ENCODE measurements around the gene AAMP.

Gene AAMP

DNA sequence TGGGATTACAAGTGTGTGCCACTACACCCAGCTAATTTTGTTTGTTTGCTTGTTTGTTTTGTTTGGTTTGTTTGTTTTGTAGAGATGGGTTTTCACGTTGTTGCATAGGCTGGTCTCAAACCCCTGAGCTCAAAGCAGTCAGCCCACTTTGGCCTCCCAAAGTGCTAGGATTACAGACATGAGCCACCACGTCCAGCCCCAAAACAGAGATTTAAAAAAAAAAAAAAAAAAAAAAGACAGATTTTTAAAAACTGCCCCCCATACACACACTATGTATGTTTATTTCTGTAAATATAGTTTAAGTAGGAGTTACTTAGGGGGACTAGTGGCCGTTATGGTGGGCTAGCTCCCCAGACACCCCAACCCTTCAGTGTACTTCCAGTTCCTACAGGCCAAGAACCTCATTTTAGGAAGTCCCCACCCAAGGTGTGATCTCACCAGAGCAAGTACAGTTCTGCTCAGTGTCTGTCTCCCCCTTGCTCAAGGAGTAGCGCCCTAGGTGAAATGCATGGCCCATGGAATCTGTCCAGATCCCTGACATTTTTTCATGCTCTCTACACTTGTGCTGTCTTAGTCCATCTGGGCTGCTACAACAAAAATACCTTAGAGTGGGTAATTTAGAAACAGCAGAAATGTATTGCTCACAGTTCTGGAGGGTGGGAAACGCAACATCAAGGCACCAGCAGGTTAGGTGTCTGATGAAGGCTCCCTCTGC, 23.9 kb upstream of the AAMP start:
- DNase-seq: no peak

DNA sequence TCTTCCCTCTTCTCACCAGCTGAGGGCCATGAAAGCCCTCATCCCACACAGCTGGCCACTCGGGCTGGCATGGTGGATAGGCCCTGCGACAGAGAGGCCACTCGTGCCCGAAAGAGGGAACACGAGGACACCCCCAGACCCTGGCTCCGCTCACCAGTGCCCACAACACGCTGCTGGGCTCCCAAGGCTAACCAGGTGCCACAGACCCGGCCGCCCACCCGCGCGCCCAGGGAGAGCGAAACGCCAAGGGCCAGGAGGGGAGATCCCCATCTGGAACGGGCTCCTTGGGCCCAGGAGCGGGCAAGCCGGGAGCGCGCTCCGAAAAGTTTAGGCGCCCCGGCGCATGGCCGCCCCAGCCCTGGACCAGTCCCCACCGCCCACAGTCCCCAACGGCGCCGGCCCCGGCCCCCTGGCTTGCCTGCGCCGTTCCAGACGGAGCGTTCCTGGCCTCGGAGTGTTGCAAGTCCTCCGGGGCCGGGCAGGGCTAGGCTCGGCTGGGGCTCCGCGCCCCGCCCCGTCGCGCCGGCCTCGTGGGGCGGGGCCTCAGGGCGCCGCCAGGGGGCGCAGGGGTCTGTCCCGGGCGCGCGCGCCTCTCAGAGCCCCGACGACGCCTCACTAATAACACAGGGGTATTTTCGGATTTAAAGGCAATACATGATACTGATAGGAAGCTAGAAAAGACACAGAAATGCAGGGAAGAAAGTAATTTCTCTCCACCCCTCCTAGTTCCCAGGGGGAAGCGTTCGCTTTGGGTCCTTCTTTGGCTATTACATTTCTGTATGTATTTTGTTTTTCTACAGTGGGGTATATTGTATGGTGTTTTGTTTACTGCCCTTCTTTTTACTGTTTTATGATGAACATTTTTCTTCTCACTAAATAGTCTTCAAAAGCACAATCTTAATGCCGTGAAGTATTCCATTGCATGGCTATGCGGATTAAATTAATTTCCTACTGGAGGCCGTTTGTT, 22.4 kb upstream of the AAMP start, which contains the start of gene TMBIM1:
TMBIM1 (minus strand) TSS at position 456 of the 967 bp plus-strand sequence. CDS start 10,362 bp downstream, outside the sequence.
- DNase-seq: peak; percentile 81

DNA sequence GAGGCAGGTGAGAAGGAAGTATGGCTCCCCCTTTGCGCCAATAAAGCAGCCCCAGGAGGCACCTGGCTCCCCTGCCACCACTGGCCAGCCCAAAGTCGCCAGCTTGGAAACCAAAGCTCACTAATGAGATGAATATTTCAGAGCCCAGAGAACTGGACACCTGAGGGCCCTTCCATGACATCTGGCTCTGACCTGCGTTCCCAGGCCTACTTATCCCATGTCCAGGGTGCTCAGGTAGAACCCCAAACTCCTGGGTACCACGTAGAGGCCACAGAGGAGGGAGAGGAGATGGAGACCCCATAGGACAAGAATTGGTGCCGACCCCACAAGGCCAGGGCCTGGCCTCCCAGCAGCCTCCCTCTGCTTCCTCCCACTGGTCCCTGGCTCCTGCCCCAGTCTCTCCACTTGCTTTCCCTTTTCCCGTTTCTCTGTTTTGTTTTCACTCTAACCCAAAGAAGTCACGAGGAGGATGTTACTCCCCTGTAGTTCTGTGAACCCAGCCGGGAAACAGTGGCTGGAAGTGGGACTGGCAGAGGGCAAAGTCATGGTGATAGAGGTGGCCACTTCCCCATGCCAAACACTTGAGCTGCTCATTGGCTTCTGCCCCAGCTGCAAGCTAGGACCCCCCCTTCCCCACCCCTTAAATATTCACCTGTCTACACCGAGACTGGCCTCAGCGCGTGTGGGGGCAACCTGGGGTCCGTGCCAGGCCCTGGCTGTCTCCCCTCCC, 21.5 kb upstream of the AAMP start:
- no peak for DNase-seq

DNA sequence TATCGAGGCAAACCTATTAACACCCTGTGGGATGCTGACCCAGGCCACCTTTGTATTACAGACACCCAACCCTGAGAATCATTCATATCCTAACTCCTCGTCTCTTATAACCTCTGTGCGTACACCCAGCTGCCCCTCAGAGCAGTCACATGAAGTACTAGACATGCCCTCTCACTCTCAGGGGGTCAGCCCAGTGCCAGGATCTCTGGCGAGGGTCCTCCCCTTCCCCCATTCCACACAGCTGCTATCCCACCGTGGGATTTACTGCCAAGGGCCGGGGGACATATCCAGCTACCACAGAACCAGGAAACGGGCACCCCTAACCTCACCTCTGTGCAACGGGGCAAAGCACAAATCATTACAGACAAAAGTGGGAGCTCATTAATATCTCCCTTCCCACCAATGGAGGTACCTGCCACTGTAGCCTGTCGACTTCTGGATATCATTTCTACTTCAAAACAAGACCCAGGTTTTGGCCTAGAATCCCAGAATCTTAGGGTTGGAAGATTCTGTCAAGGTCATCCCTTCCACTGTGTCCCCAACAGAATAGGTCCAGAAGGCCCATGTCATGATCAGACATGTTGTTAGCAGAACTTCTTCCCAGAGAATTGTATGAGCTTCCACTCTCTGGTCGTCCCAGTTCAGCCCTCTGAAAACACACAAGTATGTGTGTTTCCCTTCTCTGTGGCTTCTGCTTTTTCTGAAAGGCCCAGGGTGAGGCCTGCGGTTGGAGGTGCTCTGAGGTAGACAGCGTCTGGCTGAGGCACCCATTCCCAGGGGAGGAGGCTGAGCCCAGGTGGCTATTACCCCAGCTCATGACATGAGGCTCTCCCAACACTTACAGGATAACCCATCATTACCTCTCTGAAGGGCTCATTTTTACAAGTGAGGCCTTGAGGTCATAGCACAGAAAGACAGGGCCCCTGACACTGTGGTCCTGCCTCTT, 20.7 kb upstream of the AAMP start:
- no peak for DNase-seq

DNA sequence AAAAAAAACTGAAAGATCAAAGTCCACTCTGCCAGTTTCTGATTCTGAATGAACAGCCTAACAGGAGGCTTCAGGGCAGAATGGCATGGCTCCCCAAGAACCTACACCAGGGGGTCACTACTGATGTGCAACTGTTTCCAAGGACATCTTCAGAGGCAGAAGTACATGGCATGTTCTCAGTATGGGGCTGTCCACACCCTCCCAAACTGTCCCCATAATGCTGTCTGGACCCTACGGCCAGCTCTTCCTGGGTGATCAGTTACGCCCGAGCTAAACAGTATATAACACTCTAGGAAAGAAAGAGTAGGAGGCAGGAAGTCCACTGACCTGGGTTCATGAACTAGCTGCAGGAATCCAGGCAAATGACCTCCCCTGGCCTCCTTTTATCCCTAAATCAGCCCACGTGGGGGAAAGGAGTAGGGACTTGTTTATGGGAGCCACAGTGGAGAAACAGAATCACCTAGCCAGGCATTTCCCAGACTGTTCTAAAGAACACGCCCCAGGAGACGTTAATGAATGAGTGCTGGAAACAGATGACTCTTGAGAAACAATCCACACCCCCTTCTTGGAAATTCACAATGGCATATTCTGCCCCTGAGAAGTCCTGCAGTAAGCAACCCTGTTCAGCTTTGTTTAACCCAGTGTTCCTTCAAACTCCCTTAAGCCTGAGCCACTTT, 19.8 kb upstream of the AAMP start:
- DNase-seq: no peak

DNA sequence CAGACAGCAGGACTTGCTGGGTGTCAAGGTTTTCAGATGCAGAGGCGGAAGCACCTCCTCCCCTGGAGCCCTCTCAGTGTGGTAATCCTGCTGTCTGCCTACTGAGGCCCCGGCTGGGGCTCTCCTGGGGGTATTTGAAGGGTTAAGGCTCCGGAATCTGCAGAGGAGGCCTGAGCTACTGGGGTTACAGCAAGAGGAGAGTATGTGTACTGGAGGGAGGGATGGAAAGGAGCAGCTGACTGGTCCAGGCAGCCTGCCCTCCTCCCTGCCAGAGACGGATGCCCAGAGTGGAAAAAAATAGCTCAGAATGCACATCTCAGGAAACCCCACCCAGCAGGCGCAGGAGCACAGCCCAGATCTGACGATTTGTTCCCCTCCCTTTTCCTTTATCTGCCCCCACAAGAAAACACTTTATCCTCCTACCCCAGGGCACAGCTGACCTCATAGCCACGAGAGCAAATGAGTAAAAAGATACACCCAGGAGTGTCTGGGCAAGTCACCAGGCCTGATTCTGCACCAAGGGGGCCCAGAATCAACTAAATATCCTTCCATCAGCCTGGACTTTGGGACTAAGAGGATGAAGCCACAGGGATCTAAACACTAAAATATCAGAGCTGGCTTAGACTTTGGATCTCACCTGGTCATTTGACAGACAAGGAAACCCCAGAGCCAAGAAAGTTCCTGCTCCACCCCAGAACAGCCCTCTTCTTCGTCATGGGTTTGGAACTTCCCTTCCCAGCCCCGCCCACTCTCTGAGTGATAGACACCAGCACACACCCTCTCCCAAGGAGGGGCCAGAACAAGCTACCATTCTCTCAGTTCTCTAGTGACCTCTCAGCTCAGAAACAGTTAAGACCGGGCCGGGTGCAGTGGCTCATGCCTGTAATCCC, 16.9 kb upstream of the AAMP start:
- DNase-seq: peak; percentile 69

DNA sequence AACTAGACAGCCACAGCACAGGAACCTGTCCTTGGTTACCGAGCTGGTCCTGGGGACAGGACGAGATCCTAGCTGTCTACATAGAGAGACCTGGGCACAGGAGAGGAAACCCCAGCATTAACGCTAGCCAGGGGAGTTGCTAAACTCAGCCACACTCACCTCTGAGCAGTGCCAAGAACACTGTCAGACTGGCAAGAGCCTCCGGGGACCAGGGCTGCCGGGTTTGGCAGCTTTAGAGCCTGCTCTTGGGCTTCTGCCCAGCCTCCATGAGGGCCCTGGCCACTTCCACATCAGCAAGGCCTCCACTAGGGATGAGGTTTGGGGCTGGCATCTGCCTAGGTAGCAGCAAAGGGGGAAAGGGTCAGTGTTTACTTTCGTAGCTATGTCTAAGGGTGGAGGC, 15.7 kb upstream of the AAMP start:
- DNase-seq: no peak

DNA sequence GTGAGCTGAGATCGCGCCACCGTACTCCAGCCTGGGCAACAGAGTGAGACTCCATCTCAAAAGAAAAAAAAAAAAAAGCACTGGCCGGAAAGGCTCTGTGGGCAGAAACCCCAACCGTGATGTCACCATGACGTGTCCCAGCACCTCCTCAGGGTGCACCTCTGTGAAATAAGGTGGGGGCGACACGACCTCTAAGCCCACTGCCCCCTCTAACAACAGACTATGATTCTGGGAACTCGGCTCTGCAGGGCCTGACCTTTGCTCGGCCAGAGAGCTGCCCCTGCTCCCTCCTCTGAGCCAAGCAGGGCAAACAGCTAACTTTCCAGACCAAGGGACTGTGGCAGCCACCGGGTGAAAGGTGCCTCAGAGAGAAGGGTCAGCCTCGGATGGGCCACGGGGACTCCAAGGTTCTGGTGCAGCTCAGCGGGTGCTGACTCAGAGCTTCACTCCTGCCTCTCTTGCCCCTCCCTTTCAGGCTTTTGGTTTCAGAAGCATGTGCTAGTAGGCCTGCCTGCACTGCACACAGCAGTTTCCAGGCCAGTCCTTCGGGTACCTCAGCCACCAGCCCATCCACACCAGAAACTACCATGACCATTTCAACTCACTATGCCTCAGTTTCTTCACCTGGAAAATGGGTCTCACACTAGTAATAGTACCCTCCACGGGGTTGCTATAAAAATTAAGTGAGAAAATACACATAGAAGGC, 14.3 kb upstream of the AAMP start:
- DNase-seq: peak; percentile 55

DNA sequence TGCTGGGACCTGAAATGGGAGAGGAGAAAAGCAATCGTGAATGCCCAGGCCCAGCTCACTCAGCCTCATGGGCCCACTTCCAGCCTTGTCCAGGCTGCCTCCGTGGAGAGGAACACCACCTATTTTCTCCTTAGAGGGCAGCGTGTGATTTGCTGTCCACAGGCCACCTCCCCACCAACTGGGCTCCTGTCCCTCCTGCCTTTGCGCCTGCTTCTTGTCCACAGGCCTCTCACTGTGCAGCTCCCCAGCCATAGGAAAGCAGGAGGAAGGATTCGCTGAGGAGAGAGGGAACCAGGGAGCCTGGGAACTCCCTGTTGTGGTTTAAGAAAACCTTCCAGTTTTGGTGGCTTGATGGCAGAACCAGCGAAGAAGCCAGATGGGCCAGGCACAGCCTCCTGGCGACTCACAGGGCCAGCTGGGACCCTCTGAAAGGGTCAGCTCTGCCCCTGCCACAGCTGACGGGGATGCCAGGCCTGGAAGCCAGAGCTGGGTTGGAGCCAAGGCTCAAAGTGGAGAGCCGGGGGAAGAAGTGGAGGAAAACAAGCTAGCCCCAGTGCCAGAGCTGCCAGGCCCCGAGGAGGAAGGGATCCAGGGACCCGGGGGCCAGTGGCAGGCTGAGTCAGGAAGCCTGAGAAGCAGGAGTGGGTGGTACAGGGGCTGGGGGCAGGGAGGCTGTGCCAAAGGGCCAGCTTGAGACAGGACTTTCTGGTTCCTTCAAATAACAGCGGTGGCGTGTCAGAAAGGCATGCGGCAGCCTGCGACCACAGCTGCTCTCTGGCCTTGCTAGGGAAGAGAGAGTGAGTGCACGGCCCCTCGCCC, 12.4 kb upstream of the AAMP start:
- no peak for DNase-seq

DNA sequence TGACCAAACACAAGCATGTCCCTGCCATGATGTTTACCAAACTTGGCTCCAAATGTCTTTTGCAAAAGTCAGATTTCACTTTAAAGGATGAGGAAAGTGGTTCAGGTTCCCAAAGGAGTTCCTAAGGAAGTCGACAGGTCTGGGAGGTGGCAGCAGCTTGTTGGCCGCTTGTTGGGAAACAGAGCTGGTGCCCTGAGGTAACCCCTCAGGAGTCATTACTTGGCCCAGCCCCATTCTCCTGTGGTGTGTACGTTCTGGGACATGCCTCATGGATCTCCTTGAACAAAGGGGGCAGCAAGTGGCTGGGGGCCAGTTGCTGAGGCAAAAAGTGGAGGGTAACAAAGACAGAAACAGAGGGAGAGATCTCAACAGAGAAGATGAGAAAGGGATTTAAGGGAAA, 11.5 kb upstream of the AAMP start:
- no peak for DNase-seq

DNA sequence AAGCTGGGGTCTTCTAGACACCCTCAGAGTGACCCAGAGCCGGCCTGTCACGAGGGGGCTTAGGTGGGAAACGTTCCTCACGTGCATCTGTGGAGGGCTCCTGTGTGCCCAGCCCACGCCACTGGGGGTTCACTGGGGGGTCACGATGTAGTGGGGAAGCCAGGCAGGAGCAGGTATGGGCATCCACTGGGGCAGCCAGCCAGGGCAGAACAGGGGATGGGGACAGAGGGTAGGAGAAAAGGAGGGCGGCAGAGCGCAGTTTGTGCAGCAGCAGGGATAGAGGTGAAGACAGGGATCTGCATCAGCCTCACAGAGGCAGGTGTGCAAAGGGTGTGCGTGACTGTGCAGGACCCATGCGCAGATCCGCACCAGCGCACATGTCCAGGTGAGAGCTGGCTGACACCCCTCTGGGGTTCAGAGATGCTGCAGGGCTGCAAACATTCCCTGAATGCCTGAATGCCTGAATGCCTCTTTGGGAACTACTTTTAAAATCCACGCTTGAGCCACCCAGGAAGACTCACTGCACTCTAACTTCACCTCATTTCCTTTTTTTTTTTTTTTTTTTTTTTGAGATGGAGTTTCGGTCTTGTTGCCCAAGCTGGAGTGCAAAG, 10.4 kb upstream of the AAMP start:
- no peak for DNase-seq

DNA sequence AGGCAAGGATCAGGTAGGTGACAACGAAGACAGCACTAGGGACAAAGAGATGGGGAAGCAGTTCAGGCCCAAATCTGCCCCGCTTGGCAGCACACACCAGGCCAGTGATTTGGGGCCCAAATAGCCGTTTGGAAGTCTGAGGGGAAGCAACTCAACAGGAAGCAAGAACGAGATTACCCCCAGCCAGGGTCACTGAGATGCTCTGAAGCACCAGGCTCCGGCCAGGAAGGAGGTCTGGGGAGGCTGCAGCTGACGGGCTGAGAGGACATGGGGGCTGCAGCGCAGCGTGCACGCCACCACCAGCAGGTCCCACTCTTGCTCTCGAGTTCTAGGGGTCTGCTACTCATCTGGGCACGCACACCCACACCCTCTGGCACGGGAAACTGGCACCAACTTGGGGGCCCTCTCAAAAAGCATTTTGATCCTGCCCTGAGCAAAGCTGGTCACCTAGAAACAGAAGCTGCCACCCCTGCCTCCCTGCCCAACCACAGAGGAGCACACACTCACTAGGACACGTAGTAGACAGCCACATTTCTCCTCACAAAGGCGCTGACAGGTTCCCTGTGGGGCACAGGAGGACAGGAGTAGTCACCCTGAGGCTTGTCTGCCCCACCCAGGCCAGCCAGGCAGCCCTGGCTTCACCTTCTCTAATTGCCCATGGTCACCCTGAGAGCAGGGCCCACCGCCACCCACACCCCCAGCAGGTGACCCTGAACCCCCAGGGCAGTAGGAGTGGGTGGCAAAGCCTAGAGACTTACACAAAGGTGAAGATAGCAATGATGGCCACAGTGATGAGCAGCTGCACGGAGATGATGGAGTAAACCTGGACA, 8.8 kb upstream of the AAMP start:
- DNase-seq: no peak

DNA sequence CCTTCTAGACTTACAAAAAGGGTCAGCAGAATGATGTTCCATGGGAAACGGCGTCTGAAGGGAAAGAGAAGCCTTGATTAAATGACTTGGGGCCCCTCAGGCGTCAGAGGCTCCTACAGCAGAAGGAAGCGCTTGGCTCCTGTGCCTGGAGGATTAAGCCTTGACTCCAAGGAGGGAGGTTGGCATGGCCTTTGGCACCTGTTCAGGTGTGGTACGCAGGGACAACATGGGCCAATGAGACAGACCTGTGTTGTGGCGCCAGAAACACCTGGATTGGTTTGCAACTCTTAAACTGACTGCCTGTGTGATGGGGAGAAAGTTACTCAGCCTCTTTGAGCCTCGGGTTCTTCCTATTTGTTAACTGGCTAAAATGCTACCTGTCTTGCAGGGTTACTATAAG, 8.0 kb upstream of the AAMP start:
- DNase-seq: no peak

DNA sequence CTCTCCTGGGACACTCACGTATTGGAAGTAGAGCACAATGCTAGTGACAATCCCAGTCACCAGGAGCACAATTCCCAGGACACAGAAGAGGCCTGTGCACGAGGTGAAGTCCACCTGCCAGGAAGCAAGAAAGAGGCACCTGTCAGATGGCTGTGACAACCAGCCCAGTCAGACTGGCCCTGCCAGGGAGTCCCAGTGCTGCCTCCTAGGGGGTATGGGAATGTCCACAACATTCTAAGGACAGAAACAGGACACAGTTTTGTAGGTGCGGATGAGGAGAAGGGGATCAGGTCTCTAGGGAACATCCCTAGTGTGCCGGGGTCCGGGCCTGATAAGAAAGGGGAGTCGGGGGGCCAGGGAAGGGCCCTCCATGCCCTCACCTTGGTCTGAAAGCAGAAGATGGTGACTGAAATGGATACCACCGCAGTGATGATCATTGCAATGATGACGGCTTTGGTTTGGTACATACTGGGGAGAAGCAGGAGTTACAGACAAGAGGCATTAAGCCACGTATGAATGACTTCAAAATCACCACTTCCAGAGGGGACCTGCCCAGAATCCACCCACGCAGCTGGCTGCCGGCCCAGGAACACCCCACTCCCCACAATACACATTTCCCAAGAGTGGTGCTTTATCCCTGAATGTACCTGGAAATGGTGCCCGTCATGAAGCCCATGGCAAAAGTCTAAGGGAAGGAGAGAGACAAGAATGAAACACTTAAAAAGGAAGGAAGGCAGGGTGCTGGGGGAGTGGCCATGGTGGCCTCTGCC, 7.2 kb upstream of the AAMP start:
- no peak for DNase-seq

DNA sequence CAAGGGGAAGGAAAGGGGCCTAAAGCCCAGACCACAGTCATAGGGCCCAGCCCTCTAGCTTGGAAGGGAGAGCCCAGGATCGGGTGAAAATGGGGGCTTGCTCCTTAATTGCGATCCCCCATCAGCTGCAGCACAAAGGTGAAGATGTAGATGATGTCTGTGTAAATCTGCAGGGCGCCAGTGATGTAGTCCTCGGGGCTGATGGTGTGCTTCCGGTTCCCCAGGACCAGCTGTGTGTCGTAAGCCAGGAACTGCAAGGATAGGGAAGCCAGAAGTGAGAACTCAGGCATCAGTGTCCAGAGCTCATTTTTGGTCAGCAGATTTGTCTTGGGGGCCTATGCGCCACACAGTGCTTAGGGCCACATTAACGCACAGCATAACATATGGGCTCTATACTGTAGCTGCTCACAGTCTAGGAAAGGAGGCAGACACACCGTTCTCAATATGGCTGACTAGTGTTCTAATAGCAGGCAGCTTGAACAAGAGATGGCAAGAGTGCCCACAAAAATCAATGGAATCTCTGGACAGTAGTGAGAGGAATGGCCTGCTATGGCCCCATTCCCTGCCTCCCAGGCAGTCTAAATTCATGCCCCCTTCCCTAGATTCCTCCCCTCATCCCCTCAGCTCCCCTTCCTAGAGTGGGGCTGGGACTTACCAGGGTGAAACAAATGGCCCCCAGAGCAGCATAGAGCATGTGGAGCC, 5.6 kb upstream of the AAMP start:
- DNase-seq: no peak

DNA sequence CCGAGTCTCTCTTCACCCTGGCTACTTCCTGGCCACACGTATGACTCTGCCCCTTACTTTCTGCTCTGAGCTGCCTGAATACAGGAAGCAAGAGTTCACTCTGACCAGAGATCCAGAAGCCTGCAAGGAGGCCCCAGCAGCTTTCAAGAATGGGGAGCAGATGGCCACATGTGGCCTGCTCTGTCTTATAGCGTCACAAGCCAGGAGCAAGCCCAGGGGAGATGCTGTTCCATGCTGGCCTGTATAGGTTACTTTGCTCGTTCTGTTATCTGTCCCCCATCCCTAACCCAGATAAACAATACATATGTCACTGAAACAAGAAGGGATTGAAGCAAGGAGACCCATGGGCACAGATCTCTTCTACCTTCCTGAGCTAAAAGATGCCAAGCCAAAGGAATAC, 4.6 kb upstream of the AAMP start:
- no peak for DNase-seq

Measured in activated naive CD4-positive, alpha-beta T cell treated with anti-CD3 and anti-CD28 coated beads, Interleukin-2, amount 50 U/mL, for 16 hours (primary cell).